ENCODE measurements around the gene DNM3.

The DNM3 gene

DNA sequence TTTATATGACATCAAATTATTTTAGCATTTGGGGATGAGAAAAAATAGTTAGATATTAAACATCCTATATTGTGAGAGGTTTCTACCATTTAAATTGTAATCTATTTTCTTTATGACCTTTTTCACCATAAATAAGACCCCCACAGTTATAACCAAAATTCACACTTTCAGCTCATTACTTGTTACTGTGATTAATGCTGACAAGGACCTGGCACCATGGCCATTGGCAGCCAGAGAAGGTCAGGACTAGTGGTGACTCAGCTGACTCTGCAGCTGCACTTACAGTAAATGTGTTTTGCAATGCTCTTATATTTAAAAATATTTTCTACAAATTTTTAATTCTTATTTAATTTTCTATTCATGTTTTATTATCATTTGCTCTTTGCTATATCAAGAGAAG, 445.9 kb downstream of the DNM3 start (continued):
- TF ChIP-seq, protein P1, sequence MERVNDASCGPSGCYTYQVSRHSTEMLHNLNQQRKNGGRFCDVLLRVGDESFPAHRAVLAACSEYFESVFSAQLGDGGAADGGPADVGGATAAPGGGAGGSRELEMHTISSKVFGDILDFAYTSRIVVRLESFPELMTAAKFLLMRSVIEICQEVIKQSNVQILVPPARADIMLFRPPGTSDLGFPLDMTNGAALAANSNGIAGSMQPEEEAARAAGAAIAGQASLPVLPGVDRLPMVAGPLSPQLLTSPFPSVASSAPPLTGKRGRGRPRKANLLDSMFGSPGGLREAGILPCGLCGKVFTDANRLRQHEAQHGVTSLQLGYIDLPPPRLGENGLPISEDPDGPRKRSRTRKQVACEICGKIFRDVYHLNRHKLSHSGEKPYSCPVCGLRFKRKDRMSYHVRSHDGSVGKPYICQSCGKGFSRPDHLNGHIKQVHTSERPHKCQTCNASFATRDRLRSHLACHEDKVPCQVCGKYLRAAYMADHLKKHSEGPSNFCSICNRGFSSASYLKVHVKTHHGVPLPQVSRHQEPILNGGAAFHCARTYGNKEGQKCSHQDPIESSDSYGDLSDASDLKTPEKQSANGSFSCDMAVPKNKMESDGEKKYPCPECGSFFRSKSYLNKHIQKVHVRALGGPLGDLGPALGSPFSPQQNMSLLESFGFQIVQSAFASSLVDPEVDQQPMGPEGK (CRISPR knock-in tag; IDR thresholded peaks at IDR 0.05; ENCODE audit: borderline replicate concordance), result no peak
- TF ChIP-seq ISL1 (CRISPR knock-in tag; IDR thresholded peaks at IDR 0.05), result no peak
- no peak for TF ChIP-seq TCF4 (CRISPR knock-in tag; IDR thresholded peaks at IDR 0.05; ENCODE audit: borderline replicate concordance)
- TF ChIP-seq OSR1 (CRISPR knock-in tag; IDR thresholded peaks at IDR 0.05), result no peak
- no peak for TF ChIP-seq GLIS3 (CRISPR knock-in tag; IDR thresholded peaks at IDR 0.05)

DNA sequence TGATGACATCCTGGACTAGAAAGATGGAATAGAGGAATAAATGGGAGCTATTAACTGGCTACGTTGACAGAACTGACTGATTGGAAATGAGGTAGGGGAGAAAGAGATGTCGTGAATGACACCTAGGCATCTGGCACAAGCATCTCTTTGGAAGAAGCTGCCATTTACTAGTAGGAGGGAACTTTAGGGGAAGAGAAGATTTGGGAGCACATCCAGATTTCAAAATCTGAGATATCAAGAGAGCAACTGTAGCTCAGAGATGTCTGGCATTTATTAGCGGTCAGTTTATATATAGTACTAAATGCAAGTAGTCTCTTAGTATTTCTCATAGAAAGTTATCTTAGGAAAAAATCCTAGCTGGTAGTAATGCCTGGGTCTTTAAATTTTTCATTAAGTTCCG, 447.3 kb downstream of the DNM3 start:
- TF ChIP-seq OSR1 (CRISPR knock-in tag; IDR thresholded peaks at IDR 0.05) (no peak), ZFP30 (CRISPR knock-in tag; IDR thresholded peaks at IDR 0.05) (no peak), ZNF565 (CRISPR knock-in tag; conservative IDR thresholded peaks at IDR 0.05; ENCODE audit: low read depth) (no peak), ISL1 (CRISPR knock-in tag; IDR thresholded peaks at IDR 0.05) (no peak), TCF4 (CRISPR knock-in tag; IDR thresholded peaks at IDR 0.05; ENCODE audit: borderline replicate concordance) (no peak), ZNF8 (CRISPR knock-in tag; IDR thresholded peaks at IDR 0.05) (no peak), ESRRG (CRISPR knock-in tag; IDR thresholded peaks at IDR 0.05) (no peak), ZC3H10 (CRISPR knock-in tag; IDR thresholded peaks at IDR 0.05) (no peak), BACH2 (CRISPR knock-in tag; IDR thresholded peaks at IDR 0.05; ENCODE audit: borderline replicate concordance) (no peak), GLIS3 (CRISPR knock-in tag; IDR thresholded peaks at IDR 0.05) (no peak)
- TF ChIP-seq, protein P1 (CRISPR knock-in tag; IDR thresholded peaks at IDR 0.05; ENCODE audit: borderline replicate concordance), result no peak
- no peak for ATAC-seq

DNA sequence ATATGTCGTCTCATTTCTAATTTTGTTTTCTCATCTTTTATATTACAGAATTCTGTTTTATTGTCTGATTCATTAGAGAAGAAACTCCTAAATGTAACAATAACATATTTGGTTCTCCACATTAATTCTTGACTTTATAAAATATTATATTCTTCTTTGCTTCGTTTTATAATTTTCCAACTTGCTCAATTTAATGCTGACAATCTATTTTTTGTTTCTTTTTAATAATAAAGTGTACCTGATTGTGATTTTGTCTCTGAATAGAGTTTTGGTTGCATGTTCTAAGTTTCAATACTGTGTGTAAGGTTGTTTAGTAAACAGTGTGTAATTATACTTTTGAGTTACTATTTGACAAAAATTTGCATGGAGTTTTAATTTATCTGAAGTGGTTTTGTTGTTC, 448.1 kb downstream of the DNM3 start:
- ATAC-seq, result no peak
- no peak for TF ChIP-seq BACH2 (CRISPR knock-in tag; IDR thresholded peaks at IDR 0.05; ENCODE audit: borderline replicate concordance)
- TF ChIP-seq, protein P2, sequence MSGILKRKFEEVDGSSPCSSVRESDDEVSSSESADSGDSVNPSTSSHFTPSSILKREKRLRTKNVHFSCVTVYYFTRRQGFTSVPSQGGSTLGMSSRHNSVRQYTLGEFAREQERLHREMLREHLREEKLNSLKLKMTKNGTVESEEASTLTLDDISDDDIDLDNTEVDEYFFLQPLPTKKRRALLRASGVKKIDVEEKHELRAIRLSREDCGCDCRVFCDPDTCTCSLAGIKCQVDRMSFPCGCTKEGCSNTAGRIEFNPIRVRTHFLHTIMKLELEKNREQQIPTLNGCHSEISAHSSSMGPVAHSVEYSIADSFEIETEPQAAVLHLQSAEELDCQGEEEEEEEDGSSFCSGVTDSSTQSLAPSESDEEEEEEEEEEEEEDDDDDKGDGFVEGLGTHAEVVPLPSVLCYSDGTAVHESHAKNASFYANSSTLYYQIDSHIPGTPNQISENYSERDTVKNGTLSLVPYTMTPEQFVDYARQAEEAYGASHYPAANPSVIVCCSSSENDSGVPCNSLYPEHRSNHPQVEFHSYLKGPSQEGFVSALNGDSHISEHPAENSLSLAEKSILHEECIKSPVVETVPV (CRISPR knock-in tag; IDR thresholded peaks at IDR 0.05), result no peak
- TF ChIP-seq ARNTL (CRISPR knock-in tag; IDR thresholded peaks at IDR 0.05; ENCODE audit: borderline replicate concordance, low read depth), result no peak
- TF ChIP-seq, protein P3, sequence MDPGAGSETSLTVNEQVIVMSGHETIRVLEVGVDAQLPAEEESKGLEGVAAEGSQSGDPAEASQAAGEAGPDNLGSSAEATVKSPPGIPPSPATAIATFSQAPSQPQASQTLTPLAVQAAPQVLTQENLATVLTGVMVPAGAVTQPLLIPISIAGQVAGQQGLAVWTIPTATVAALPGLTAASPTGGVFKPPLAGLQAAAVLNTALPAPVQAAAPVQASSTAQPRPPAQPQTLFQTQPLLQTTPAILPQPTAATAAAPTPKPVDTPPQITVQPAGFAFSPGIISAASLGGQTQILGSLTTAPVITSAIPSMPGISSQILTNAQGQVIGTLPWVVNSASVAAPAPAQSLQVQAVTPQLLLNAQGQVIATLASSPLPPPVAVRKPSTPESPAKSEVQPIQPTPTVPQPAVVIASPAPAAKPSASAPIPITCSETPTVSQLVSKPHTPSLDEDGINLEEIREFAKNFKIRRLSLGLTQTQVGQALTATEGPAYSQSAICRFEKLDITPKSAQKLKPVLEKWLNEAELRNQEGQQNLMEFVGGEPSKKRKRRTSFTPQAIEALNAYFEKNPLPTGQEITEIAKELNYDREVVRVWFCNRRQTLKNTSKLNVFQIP (CRISPR knock-in tag; IDR thresholded peaks at IDR 0.05; ENCODE audit: borderline replicate concordance, low read depth), result no peak

DNA sequence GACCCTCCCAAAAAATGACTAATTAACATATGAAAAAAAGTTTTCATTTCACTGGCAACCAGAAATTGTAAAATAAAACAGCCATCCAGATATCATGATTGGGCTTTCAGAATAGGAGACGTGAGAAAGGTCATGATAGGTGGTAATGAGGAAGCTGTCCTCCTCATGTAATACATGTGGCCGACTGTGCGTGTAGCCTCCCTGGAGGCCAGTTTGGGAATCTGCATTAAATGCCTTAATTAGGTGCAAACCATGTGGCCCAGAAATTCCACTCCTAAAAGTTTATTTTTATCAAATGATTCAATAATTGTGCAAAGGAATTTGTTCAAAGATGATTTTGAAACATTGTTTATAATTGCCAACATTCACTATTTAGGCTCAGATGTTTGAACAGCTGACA, 451.5 kb downstream of the DNM3 start:
- TF ChIP-seq SNAI2 (CRISPR knock-in tag; IDR thresholded peaks at IDR 0.05), result no peak
- TF ChIP-seq ZNF70 (CRISPR knock-in tag; IDR thresholded peaks at IDR 0.05), result no peak
- no peak for TF ChIP-seq RARB (CRISPR knock-in tag; IDR thresholded peaks at IDR 0.05)
- no peak for ATAC-seq

DNA sequence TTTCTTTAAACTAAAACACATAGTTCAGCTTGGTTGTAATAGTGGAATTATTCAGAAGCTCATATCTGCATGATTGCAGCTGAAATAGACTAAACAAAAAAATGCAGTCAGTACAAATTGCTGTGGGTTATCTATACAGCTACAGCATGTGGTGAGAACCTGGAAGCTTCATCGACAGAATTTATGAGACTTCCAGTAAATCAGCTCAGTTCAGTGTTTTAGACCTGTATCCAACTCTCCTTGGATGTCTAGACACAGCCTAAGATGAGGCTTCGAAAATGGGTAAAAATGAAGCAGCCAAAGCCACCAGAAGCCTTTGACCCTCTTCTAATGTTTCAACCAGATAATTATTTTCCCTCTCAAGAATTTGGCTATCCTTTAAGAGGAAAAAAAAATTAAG, 452.1 kb downstream of the DNM3 start:
- ATAC-seq, result no peak
- TF ChIP-seq TCF4 (CRISPR knock-in tag; IDR thresholded peaks at IDR 0.05; ENCODE audit: borderline replicate concordance) (no peak), ZNF565 (CRISPR knock-in tag; conservative IDR thresholded peaks at IDR 0.05; ENCODE audit: low read depth) (no peak), ISL1 (CRISPR knock-in tag; IDR thresholded peaks at IDR 0.05) (no peak)
- TF ChIP-seq, protein P4, sequence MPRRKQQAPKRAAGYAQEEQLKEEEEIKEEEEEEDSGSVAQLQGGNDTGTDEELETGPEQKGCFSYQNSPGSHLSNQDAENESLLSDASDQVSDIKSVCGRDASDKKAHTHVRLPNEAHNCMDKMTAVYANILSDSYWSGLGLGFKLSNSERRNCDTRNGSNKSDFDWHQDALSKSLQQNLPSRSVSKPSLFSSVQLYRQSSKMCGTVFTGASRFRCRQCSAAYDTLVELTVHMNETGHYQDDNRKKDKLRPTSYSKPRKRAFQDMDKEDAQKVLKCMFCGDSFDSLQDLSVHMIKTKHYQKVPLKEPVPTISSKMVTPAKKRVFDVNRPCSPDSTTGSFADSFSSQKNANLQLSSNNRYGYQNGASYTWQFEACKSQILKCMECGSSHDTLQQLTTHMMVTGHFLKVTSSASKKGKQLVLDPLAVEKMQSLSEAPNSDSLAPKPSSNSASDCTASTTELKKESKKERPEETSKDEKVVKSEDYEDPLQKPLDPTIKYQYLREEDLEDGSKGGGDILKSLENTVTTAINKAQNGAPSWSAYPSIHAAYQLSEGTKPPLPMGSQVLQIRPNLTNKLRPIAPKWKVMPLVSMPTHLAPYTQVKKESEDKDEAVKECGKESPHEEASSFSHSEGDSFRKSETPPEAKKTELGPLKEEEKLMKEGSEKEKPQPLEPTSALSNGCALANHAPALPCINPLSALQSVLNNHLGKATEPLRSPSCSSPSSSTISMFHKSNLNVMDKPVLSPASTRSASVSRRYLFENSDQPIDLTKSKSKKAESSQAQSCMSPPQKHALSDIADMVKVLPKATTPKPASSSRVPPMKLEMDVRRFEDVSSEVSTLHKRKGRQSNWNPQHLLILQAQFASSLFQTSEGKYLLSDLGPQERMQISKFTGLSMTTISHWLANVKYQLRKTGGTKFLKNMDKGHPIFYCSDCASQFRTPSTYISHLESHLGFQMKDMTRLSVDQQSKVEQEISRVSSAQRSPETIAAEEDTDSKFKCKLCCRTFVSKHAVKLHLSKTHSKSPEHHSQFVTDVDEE (CRISPR knock-in tag; IDR thresholded peaks at IDR 0.05), result no peak
- TF ChIP-seq, protein P3 (CRISPR knock-in tag; IDR thresholded peaks at IDR 0.05; ENCODE audit: borderline replicate concordance, low read depth), result no peak
- TF ChIP-seq, protein P1 (CRISPR knock-in tag; IDR thresholded peaks at IDR 0.05; ENCODE audit: borderline replicate concordance), result no peak
- TF ChIP-seq, protein P5, sequence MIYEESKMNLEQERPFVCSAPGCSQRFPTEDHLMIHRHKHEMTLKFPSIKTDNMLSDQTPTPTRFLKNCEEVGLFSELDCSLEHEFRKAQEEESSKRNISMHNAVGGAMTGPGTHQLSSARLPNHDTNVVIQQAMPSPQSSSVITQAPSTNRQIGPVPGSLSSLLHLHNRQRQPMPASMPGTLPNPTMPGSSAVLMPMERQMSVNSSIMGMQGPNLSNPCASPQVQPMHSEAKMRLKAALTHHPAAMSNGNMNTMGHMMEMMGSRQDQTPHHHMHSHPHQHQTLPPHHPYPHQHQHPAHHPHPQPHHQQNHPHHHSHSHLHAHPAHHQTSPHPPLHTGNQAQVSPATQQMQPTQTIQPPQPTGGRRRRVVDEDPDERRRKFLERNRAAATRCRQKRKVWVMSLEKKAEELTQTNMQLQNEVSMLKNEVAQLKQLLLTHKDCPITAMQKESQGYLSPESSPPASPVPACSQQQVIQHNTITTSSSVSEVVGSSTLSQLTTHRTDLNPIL (CRISPR knock-in tag; IDR thresholded peaks at IDR 0.05; ENCODE audit: low read depth), result no peak

All from SK-N-SH treated with all-trans-retinoic acid at 6 μM for 48 hours (cell line).